Nephron (organoid): ENCODE measurements around the gene AMOTL1.

ENCODE experiments used
- H3K27ac Mint-ChIP-seq, 3 experiments: 2 replicates each; pipeline ENCODE4 v1.8.0; 2020; ENCODE audit warnings: mixed read lengths in 3 of 3, mild to moderate bottlenecking in 2 of 3, moderate library complexity in 1 of 3
- H3K27me3 Mint-ChIP-seq: 2 replicates; pipeline ENCODE4 v1.8.0; 2021; ENCODE audit warnings: low read depth, mild to moderate bottlenecking, moderate library complexity, mixed read lengths
- H3K36me3 Mint-ChIP-seq: 2 replicates; pipeline ENCODE4 v1.8.0; 2020; ENCODE audit warnings: low read depth, mixed read lengths
- H3K4me1 Mint-ChIP-seq: 2 replicates; pipeline ENCODE4 v1.8.0; 2020; ENCODE audit warnings: mixed read lengths
- H3K4me3 Mint-ChIP-seq, 3 experiments: 2 replicates each; pipeline ENCODE4 v1.8.0; 2020; ENCODE audit warnings: mild to moderate bottlenecking in 3 of 3, mixed read lengths in 3 of 3, moderate library complexity in 2 of 3
- H3K9me3 Mint-ChIP-seq: 2 replicates; pipeline ENCODE4 v1.8.0; 2020; ENCODE audit warnings: mixed read lengths
- TF ChIP-seq, protein P1 (sequence below), 3 experiments: fragments of 200-600 bp; sonication (generic); IDR thresholded peaks; one replicate each; pipeline ENCODE4 v1.5.0; 2021; ENCODE audit warnings: antibody characterized with exemption in 3 of 3; ENCODE audit not compliant: unreplicated experiment in 3 of 3

Gene AMOTL1

DNA sequence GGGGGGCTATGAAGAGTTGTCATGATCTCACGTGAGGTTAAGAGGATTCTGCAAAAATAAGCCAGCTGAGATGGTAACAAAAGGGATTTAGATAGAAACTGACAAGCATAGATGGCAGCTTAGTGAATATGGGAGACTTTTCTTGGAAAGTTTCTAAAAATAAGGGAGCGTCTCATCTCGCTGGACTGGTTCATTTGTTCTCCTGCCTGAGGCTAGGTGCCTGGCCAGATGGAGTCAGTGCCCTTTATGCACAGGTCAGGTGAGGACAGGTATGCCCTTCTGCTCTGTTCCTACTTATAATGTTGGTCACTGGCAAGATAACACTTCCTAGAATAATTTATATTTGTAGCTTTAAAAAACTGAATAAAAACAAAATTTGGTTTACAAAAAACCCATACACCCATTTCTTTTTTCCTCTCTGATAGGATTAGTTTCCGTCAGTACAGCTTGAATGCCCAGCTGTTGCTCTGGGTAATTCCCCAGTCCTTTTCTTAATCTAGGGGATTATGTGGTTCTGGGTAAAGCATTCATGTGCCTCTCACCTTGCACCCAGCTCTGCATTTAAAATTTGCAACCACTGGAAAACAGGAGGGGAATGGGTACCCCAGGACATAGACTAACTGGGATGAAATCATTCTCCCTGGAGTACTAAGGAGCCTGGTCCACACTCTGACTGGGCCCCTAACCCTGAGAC is 90.0 kb downstream of the AMOTL1 start:
- TF ChIP-seq, protein P1, sequence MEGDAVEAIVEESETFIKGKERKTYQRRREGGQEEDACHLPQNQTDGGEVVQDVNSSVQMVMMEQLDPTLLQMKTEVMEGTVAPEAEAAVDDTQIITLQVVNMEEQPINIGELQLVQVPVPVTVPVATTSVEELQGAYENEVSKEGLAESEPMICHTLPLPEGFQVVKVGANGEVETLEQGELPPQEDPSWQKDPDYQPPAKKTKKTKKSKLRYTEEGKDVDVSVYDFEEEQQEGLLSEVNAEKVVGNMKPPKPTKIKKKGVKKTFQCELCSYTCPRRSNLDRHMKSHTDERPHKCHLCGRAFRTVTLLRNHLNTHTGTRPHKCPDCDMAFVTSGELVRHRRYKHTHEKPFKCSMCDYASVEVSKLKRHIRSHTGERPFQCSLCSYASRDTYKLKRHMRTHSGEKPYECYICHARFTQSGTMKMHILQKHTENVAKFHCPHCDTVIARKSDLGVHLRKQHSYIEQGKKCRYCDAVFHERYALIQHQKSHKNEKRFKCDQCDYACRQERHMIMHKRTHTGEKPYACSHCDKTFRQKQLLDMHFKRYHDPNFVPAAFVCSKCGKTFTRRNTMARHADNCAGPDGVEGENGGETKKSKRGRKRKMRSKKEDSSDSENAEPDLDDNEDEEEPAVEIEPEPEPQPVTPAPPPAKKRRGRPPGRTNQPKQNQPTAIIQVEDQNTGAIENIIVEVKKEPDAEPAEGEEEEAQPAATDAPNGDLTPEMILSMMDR (IDR thresholded peaks at IDR 0.05; ENCODE audit: unreplicated experiment in 3 of 3), result no peak
- Mint-ChIP-seq H3K4me3 (no peak overlapping the region), H3K36me3 (peaks cover 82% of the 10 kb centered on the region), H3K9me3 (no peaks in the 10 kb centered on the region), H3K27me3 (no peaks in the 10 kb centered on the region), H3K27ac (no peak overlapping the region), H3K4me1 (peaks cover 7% of the 10 kb centered on the region)

DNA sequence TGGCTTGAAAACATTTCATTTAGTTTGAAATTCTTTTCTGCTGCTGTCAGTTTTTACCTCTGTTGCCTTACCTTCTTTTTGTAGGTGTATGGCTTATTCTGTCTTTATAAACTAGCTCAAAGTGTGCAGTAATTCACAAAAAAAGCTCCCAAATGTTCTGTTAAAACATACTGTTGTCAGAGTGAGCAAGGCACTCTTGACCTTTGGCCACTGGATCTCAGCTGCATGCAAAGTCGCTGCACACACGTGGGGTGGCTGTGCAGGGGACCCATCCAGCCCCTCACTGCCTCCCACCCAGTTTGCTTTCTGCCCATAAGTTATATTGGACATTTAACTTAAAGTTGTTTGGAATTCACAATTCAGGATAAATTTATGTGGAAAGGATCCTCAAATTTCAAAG is 92.2 kb downstream of the AMOTL1 start:
- Mint-ChIP-seq H3K36me3 (peaks cover 71% of the 10 kb centered on the region), H3K4me1 (peaks cover 7% of the 10 kb centered on the region), H3K27ac (no peak overlapping the region), H3K4me3 (no peak overlapping the region), H3K27me3 (no peaks in the 10 kb centered on the region), H3K9me3 (no peaks in the 10 kb centered on the region)
- TF ChIP-seq, protein P1 (IDR thresholded peaks at IDR 0.05; ENCODE audit: unreplicated experiment in 3 of 3), result no peak

DNA sequence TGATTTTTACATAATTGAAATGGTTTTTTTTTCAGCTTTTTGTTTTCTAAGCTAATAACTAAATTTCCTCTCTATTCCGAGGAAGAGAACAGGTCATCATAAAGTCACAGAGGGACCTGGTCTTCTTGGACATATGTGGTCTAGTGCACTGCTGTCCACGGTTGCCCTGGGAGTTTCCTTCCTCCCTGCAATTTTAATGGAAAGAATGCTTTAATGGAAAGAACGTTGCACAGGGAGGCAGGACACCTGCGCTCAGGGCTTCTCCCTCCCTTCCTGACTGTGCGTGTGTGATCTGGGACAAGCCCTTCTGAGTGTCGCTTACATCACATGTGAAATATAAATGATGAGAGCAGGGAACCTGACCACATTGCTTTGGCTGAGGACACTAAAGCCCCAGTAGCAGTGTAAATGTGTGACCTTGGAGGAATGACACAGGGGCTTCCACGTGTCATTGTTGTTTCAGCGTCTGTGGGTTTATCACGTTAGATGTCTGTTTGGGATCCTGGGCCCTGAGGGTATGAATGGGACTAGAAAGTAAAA is 93.2 kb downstream of the AMOTL1 start:
- no peak overlapping the region for H3K27ac Mint-ChIP-seq
- H3K36me3 Mint-ChIP-seq, result peaks cover 72% of the 10 kb centered on the region
- H3K4me1 Mint-ChIP-seq, result peaks cover 7% of the 10 kb centered on the region
- H3K4me3 Mint-ChIP-seq, result no peak overlapping the region
- no peaks in the 10 kb centered on the region for H3K9me3 Mint-ChIP-seq
- H3K27me3 Mint-ChIP-seq, result no peaks in the 10 kb centered on the region
- TF ChIP-seq, protein P1 (IDR thresholded peaks at IDR 0.05; ENCODE audit: unreplicated experiment in 3 of 3), result no peak

DNA sequence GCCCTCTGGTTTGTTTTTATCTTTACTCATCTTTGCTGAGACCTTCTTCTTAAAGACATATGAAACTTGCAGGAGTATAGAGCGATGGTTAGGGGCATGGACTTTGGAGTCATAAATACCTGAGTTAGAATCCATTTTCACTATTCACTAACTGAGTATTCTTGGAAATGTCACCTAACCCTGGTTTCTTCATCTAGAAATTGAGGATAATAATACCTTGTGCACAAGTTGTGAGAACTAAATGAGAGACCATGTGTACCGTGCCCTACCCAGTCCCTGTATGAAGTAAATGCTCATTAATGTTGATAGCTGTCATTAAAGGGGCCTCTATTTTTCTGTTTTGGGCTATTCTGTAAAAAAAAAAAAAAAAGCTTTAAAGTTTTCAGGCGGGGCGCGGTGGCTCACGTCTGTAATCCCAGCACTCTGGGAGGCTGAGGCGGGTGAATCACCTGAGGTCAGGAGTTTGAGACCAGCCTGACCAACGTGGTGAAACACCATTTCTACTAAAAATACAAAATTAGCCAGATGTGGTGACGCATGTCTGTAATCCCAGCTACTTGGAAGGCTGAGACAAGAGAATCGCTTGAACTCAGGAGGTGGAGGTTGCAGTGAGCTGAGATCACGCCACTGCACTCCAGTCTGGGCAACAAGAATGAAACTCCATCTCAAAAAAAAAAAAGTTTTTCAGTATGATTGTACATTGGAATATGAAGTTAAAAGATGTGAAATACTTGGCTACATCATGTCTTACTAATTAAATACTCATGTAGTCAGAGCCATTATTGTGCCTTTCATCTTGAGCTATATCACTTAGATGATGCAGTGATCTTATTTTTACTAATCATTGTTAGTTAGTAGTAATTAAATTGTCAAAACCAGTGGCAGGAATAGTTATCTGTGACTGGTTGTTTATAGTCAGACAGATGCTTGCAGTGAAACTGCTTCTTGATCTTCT is 95.0 kb downstream of the AMOTL1 start:
- H3K27me3 Mint-ChIP-seq, result no peaks in the 10 kb centered on the region
- H3K27ac Mint-ChIP-seq, result no peak overlapping the region
- no peak overlapping the region for H3K4me3 Mint-ChIP-seq
- no peaks in the 10 kb centered on the region for H3K9me3 Mint-ChIP-seq
- TF ChIP-seq, protein P1 (IDR thresholded peaks at IDR 0.05; ENCODE audit: unreplicated experiment in 3 of 3), result no peak
- peaks cover 71% of the 10 kb centered on the region for H3K36me3 Mint-ChIP-seq
- peaks cover 1% of the 10 kb centered on the region for H3K4me1 Mint-ChIP-seq

DNA sequence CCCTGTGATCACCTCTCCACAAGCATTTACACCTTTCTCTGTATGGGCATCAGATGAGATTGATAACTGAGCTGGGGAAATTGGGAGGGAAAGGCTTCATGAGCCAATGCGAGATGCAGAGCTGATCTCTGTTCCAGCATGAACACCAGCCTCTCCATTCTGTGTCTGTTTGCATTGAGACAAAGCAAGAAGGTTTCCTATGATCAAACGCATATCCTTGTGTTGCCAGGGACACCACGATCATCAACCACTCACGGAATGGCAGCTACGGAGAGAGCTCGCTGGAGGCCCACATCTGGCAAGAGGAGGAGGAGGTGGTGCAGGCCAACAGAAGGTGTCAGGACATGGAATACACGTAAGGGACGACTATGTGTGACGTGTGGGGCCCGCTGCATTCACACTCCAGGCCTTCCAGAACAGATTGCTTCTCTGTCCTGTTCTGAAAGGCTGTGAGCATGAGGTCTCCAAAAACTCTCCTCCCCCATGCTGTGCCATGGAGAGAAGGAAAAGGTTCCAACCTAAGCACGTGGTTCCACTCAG is 96.4 kb downstream of the AMOTL1 start:
- peak overlapping the region in 1 of 3 experiments; percentile 19 for H3K27ac Mint-ChIP-seq
- H3K4me1 Mint-ChIP-seq, result no peaks in the 10 kb centered on the region
- no peak overlapping the region for H3K4me3 Mint-ChIP-seq
- no peaks in the 10 kb centered on the region for H3K9me3 Mint-ChIP-seq
- TF ChIP-seq, protein P1 (IDR thresholded peaks at IDR 0.05; ENCODE audit: unreplicated experiment in 3 of 3), result no peak
- H3K27me3 Mint-ChIP-seq, result no peaks in the 10 kb centered on the region
- H3K36me3 Mint-ChIP-seq, result peaks cover 70% of the 10 kb centered on the region
